NB4 (cell line): ENCODE measurements around the gene TMEM181.

Experiments used
- DNase-seq: peaks from one replicate; pipeline ENCODE4 v3.0.0; 2010; ENCODE audit warnings: low read depth
- H3K4me3 ChIP-seq: one replicate; pipeline ENCODE4 v1.5.1; 2011; ENCODE audit warnings: mild to moderate bottlenecking, low read depth, low read length, moderate library complexity
- CTCF ChIP-seq: IDR thresholded peaks from one replicate; pipeline ENCODE4 v1.5.1; 2012; ENCODE audit warnings: low read depth, low read length
- MAX ChIP-seq: IDR thresholded peaks from 2 replicates; pipeline ENCODE4 v1.6.1; 2011; ENCODE audit warnings: low read depth, low read length
- MYC ChIP-seq: IDR thresholded peaks from 2 replicates; pipeline ENCODE4 v1.6.1; 2011; ENCODE audit warnings: low read depth, low read length
- POLR2A ChIP-seq: IDR thresholded peaks from 2 replicates; pipeline ENCODE4 v1.6.1; 2011; ENCODE audit warnings: mild to moderate bottlenecking; ENCODE audit not compliant: insufficient read length; ENCODE audit errors: extremely low read depth

Gene TMEM181

GRCh38 chr6:158539881-158540280, 20.0 kb upstream of the TMEM181 start:
- TF ChIP-seq CTCF, result no peak
- no peak for TF ChIP-seq MAX
- TF ChIP-seq MYC, result no peak
- no peak for TF ChIP-seq POLR2A
- no peak for DNase-seq
- no peak overlapping the region for H3K4me3 ChIP-seq

GRCh38 chr6:158543606-158544185, 16.2 kb upstream of the TMEM181 start:
- DNase-seq, result no peak
- TF ChIP-seq MAX (no peak), MYC (no peak), POLR2A (no peak)
- H3K4me3 ChIP-seq, result no peak overlapping the region

GRCh38 chr6:158544428-158544827, 15.5 kb upstream of the TMEM181 start:
- no peak for DNase-seq
- no peak overlapping the region for H3K4me3 ChIP-seq
- TF ChIP-seq POLR2A (no peak), MYC (no peak), MAX (no peak), CTCF (no peak)

- H3K4me3 ChIP-seq, result no peak overlapping the region
- TF ChIP-seq POLR2A (no peak), CTCF (no peak)
- DNase-seq, result no peak
Measured at GRCh38 chr6:158545043-158545966, 14.6 kb upstream of the TMEM181 start.

GRCh38 chr6:158548418-158549161, 11.3 kb upstream of the TMEM181 start:
- H3K4me3 ChIP-seq, result no peak overlapping the region
- no peak for DNase-seq
- TF ChIP-seq POLR2A (no peak), CTCF (no peak), MAX (no peak), MYC (no peak)
